HEK293 (cell line): ENCODE results near the gene MSMP.

ENCODE experiments used
- CTCF ChIA-PET: fragments of 350-600 bp; formaldehyde crosslinking; extraction: SDS; loops from one replicate; lab custom pipeline; 2021; ENCODE audit warnings: antibody characterized with exemption; lab: Yijun Ruan, JAX
- POLR2A ChIA-PET: fragments of 300-600 bp; formaldehyde crosslinking; extraction: SDS; loops from one replicate; lab custom pipeline; 2020; ENCODE audit warnings: antibody characterized with exemption, inconsistent platforms; lab: Yijun Ruan, JAX
- H3K27ac ChIP-seq: fragments of 200-500 bp; sonication (Bioruptor generic); 2 replicates; pipeline ENCODE4 v1.5.1; 2014; ENCODE audit warnings: low read depth, low read length, control low read depth, inconsistent platforms; ENCODE audit errors: extremely low read depth
- H3K36me3 ChIP-seq, 2 experiments: fragments of 200-500 bp in 1 of 2; sonication (Bioruptor generic) in 1 of 2; 1 replicate in 1 of 2; 2 replicates in 1 of 2; pipeline ENCODE4 v1.5.1; 2014 to 2017; ENCODE audit warnings: inconsistent platforms in 2 of 2, low read length in 2 of 2; ENCODE audit not compliant: control insufficient read depth in 2 of 2, insufficient read depth in 1 of 2
- H3K4me1 ChIP-seq: fragments of 200-500 bp; sonication (Bioruptor generic); 2 replicates; pipeline ENCODE4 v1.5.1; 2014; ENCODE audit warnings: mild to moderate bottlenecking, low read length, inconsistent platforms; ENCODE audit not compliant: control insufficient read depth, insufficient read depth
- H3K4me3 ChIP-seq: 2 replicates; pipeline ENCODE4 v1.5.1; 2011; ENCODE audit warnings: low read depth, mild to moderate bottlenecking, control low read depth, low read length, moderate library complexity
- H3K9me3 ChIP-seq: fragments of 200-500 bp; sonication (Bioruptor generic); 2 replicates; pipeline ENCODE4 v1.5.1; 2014; ENCODE audit warnings: low read depth, low read length, inconsistent platforms; ENCODE audit not compliant: control insufficient read depth, insufficient read depth
- GLI4 ChIP-seq: fragments of 450-650 bp; formaldehyde crosslinking; IDR thresholded peaks from 2 replicates; pipeline ENCODE4 v1.5.1; 2016; ENCODE audit warnings: missing biosample characterization, missing genetic modification characterization
- GLIS1 ChIP-seq: fragments of 450-650 bp; formaldehyde crosslinking; IDR thresholded peaks from 2 replicates; pipeline ENCODE4 v1.5.1; 2016; ENCODE audit warnings: missing biosample characterization, missing genetic modification characterization
- IKZF3 ChIP-seq: fragments of 450-650 bp; IDR thresholded peaks from 2 replicates; pipeline ENCODE4 v1.5.0; 2018; ENCODE audit warnings: missing biosample characterization, mild to moderate bottlenecking, missing genetic modification characterization, moderate library complexity
- REST ChIP-seq: fragments of 450-650 bp; formaldehyde crosslinking; IDR thresholded peaks from 2 replicates; pipeline ENCODE4 v1.5.1; 2016; ENCODE audit warnings: missing biosample characterization, missing genetic modification characterization
- SP2 ChIP-seq: fragments of 450-650 bp; formaldehyde crosslinking; IDR thresholded peaks from 2 replicates; pipeline ENCODE4 v1.5.1; 2016; ENCODE audit warnings: missing biosample characterization, missing genetic modification characterization
- SP7 ChIP-seq: fragments of 450-650 bp; formaldehyde crosslinking; IDR thresholded peaks from 2 replicates; pipeline ENCODE4 v1.5.1; 2016; ENCODE audit warnings: missing biosample characterization, missing genetic modification characterization
- ZBTB10 ChIP-seq: fragments of 450-650 bp; formaldehyde crosslinking; IDR thresholded peaks from 2 replicates; pipeline ENCODE4 v1.5.1; 2016; ENCODE audit warnings: missing biosample characterization, missing genetic modification characterization
- ZBTB17 ChIP-seq: fragments of 450-650 bp; formaldehyde crosslinking; IDR thresholded peaks from 2 replicates; pipeline ENCODE4 v1.5.1; 2016; ENCODE audit warnings: missing biosample characterization, missing genetic modification characterization
- ZBTB48 ChIP-seq: fragments of 450-650 bp; formaldehyde crosslinking; IDR thresholded peaks from 2 replicates; pipeline ENCODE4 v1.5.1; 2016; ENCODE audit warnings: missing biosample characterization, missing genetic modification characterization
- ZIC2 ChIP-seq: fragments of 450-650 bp; formaldehyde crosslinking; IDR thresholded peaks from 2 replicates; pipeline ENCODE4 v1.5.1; 2016; ENCODE audit warnings: missing biosample characterization, missing genetic modification characterization
- ZNF121 ChIP-seq: fragments of 450-650 bp; formaldehyde crosslinking; IDR thresholded peaks from 2 replicates; pipeline ENCODE4 v1.5.1; 2016; ENCODE audit warnings: missing biosample characterization, missing genetic modification characterization
- ZNF169 ChIP-seq: fragments of 450-650 bp; formaldehyde crosslinking; IDR thresholded peaks from 2 replicates; pipeline ENCODE4 v1.5.1; 2016; ENCODE audit warnings: missing biosample characterization, missing genetic modification characterization
- ZNF335 ChIP-seq: fragments of 450-650 bp; formaldehyde crosslinking; conservative IDR thresholded peaks from 2 replicates; pipeline ENCODE4 v1.5.1; 2016; ENCODE audit warnings: missing biosample characterization, missing genetic modification characterization
- ZNF37A ChIP-seq: fragments of 450-650 bp; IDR thresholded peaks from 2 replicates; pipeline ENCODE4 v1.5.1; 2018; ENCODE audit warnings: missing biosample characterization, missing genetic modification characterization
- ZNF518A ChIP-seq: fragments of 450-650 bp; formaldehyde crosslinking; conservative IDR thresholded peaks from 2 replicates; pipeline ENCODE4 v1.5.1; 2016; ENCODE audit warnings: low read depth, missing biosample characterization, missing genetic modification characterization
- ZNF561 ChIP-seq: fragments of 450-650 bp; IDR thresholded peaks from 2 replicates; pipeline ENCODE4 v1.5.1; 2018; ENCODE audit warnings: missing biosample characterization, missing genetic modification characterization, borderline replicate concordance
- ZNF580 ChIP-seq: fragments of 450-650 bp; formaldehyde crosslinking; IDR thresholded peaks from 2 replicates; pipeline ENCODE4 v1.5.1; 2016; ENCODE audit warnings: missing biosample characterization, missing genetic modification characterization
- ZSCAN23 ChIP-seq: fragments of 450-650 bp; formaldehyde crosslinking; IDR thresholded peaks from 2 replicates; pipeline ENCODE4 v1.5.1; 2016; ENCODE audit warnings: missing biosample characterization, missing genetic modification characterization
- TF ChIP-seq, protein P1 (sequence below): fragments of 450-650 bp; formaldehyde crosslinking; IDR thresholded peaks from 2 replicates; pipeline ENCODE4 v1.5.1; 2016; ENCODE audit warnings: missing biosample characterization, missing genetic modification characterization

Gene MSMP

GRCh38 chr9:35749515-35750255, 4.4 kb downstream of the MSMP start (continued):
- TF ChIP-seq ZNF518A (tag by site-specific recombination) (0 out of 2 replicates have a peak, but pooled peaks have one; percentile 0), IKZF3 (tag by site-specific recombination) (no peak), ZNF335 (tag by site-specific recombination) (peak; percentile 83), REST (tag by site-specific recombination) (0 out of 2 replicates have a peak, but pooled peaks have one; percentile 12), ZNF37A (no peak), ZBTB17 (peak; percentile 31; the same call in 1 of the 2 replicates), ZNF561 (tag by site-specific recombination) (no peak), ZIC2 (tag by site-specific recombination) (0 out of 2 replicates have a peak, but pooled peaks have one; percentile 3), ZBTB10 (tag by site-specific recombination) (peak; percentile 38; the same call in 1 of the 2 replicates), ZBTB48 (tag by site-specific recombination) (peak; percentile 15; the same call in 1 of the 2 replicates), SP7 (tag by site-specific recombination) (no peak), GLI4 (0 out of 2 replicates have a peak, but pooled peaks have one; percentile 21), SP2 (peak; percentile 25)
- TF ChIP-seq, all 188 proteins: peak for 17

GRCh38 chr9:35748858-35749514, 5.1 kb downstream of the MSMP start, which contains the start of the genes GBA2 and RGP1:
TSS of gene GBA2 (minus strand) at chr9:35749228. CDS start at chr9:35748704, 524 bp downstream.
TSS of gene RGP1 (plus strand) at chr9:35749287. CDS start at chr9:35749756, 469 bp downstream.
- ChIA-PET CTCF (interaction anchor here (0.6 to 5.6 kb wide), 18 partner anchors 7 to 162 kb away, joined by 3 to 51 read pairs (median 5); partner anchors contain the start of genes ARHGEF39, CREB3, SPAG8 and TLN1), POLR2A (interaction anchor here (0.6 to 6.2 kb wide), 12 partner anchors 8 to 587 kb away, joined by 3 to 73 read pairs (median 4); partner anchors contain the start of genes CCDC107, CREB3, HINT2 and RMRP)
- peak within 1 kb of the TSS; percentile 67 for H3K27ac ChIP-seq
- no peaks in the 10 kb centered on the region; the same call in 1 of the 2 replicates for H3K4me1 ChIP-seq
- H3K36me3 ChIP-seq: peaks cover 9 to 65% of the 10 kb centered on the region in 2 experiments; a peak in 2 of 3 replicates
- H3K4me3 ChIP-seq: peak within 1 kb of the TSS; percentile 77
- no peaks in the 10 kb centered on the region for H3K9me3 ChIP-seq
- TF ChIP-seq ZNF580 (tag by site-specific recombination): no peak
- TF ChIP-seq, protein P1, sequence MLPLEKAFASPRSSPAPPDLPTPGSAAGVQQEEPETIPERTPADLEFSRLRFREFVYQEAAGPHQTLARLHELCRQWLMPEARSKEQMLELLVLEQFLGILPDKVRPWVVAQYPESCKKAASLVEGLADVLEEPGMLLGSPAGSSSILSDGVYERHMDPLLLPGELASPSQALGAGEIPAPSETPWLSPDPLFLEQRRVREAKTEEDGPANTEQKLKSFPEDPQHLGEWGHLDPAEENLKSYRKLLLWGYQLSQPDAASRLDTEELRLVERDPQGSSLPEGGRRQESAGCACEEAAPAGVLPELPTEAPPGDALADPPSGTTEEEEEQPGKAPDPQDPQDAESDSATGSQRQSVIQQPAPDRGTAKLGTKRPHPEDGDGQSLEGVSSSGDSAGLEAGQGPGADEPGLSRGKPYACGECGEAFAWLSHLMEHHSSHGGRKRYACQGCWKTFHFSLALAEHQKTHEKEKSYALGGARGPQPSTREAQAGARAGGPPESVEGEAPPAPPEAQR (tag by site-specific recombination): no peak
- no peak; the same call in 1 of the 2 replicates for TF ChIP-seq GLIS1 (tag by site-specific recombination)
- TF ChIP-seq ZNF121 (tag by site-specific recombination): no peak
- no peak for TF ChIP-seq ZSCAN23 (tag by site-specific recombination)
- TF ChIP-seq ZNF169 (tag by site-specific recombination): no peak
